BLaER1 treated with 17β-estradiol and CSF1 and Interleukin-3, amounts not matched to agents 10 nM and 100 nM (cell line): Measurements from ENCODE around the gene KRT14.
"Not testable (repeated sequence)": the region's sequence is repeated elsewhere in the genome, so short reads cannot be mapped to it uniquely, and the experiment has no call there.

ENCODE experiments used
- H3K27ac ChIP-seq, 11 experiments: shearing (Covaris generic); formaldehyde crosslinking; 2 replicates each; pipeline ENCODE4 v1.8.1; 2022
- H3K27me3 ChIP-seq, 11 experiments: shearing (Covaris generic); formaldehyde crosslinking; 2 replicates each; pipeline ENCODE4 v1.8.1; 2022
- H3K36me3 ChIP-seq, 11 experiments: shearing (Covaris generic); formaldehyde crosslinking; 2 replicates each; pipeline ENCODE4 v1.8.1; 2022
- H3K4me1 ChIP-seq, 10 experiments: shearing (Covaris generic); formaldehyde crosslinking; 2 replicates each; pipeline ENCODE4 v1.8.1; 2022
- H3K4me2 ChIP-seq, 11 experiments: shearing (Covaris generic); formaldehyde crosslinking; 2 replicates each; pipeline ENCODE4 v1.8.1; 2022
- H3K4me3 ChIP-seq, 10 experiments: shearing (Covaris generic); formaldehyde crosslinking; 2 replicates each; pipeline ENCODE4 v1.8.1; 2022
- H3K9ac ChIP-seq, 11 experiments: shearing (Covaris generic); formaldehyde crosslinking; 2 replicates each; pipeline ENCODE4 v1.8.1; 2022
- H3K9me3 ChIP-seq, 11 experiments: shearing (Covaris generic); formaldehyde crosslinking; replicated peaks in 1 of 11; 2 replicates each; pipeline ENCODE4 v1.8.1; 2022
- H4K20me1 ChIP-seq, 11 experiments: shearing (Covaris generic); formaldehyde crosslinking; 2 replicates each; pipeline ENCODE4 v1.8.1; 2022
- Cebpa-rat ChIP-seq, 11 experiments: shearing (Covaris generic); IDR thresholded peaks; 2 replicates each; pipeline ENCODE4 v1.8.1; 2022

The KRT14 gene

DNA sequence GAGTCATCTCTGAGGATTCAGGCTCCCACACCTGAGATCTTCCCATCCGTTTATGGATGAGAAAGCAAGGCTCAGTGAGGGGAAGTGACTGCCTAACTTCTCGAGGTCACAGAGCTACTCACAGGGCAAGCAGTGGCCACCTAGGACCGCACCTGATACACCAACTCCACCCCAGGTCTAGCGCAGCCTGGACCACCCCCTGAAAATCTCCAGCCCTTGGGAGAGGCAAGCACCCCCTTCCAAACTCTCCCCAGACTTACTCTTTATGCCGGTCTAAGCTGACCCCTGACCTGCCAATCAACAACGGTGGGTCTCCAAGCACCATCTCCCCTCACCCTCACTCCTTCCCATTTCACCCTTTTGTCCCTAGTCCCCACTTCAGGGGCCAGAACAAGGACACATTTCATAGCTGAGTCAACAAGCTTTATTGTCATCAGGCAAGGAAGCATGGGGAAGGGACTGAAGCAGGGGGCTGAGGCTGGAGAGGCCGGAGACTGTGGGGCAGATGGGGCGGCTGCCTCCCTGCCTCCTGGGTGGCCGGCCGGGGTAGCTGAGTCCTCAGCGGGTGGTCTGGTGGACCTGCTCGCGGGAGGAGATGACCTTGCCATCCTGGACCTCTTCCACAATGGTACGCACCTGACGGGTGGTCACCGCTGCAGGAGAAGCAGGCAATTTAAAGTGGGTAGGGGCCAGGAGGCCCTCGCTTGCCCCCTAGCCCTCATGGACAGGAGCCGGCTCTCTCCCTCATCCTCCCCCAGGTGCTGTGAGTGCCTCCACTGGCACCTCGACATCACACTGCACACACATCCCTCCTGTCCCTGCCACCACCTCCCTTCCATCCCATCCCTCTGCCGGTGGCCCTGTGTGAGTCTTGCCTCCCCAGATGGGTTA lies 32.6 kb upstream of the KRT14 start:
- Histone ChIP-seq H3K27ac (no peak overlapping the region), H3K27me3 (no peaks in the 10 kb centered on the region), H3K36me3 (no peaks in the 10 kb centered on the region), H3K4me2 (no peak overlapping the region), H3K9ac (no peak overlapping the region), H3K4me3 (no peak overlapping the region), H3K9me3 (no peaks in the 10 kb centered on the region), H4K20me1 (no peaks in the 10 kb centered on the region; a peak in 1 of 22 replicates), H3K4me1 (peaks cover 1 to 26% (median 11%) of the 10 kb centered on the region in 10 experiments; a peak in 17 of 20 replicates)
- no peak for TF ChIP-seq Cebpa-rat (IDR thresholded peaks at IDR 0.05)

DNA sequence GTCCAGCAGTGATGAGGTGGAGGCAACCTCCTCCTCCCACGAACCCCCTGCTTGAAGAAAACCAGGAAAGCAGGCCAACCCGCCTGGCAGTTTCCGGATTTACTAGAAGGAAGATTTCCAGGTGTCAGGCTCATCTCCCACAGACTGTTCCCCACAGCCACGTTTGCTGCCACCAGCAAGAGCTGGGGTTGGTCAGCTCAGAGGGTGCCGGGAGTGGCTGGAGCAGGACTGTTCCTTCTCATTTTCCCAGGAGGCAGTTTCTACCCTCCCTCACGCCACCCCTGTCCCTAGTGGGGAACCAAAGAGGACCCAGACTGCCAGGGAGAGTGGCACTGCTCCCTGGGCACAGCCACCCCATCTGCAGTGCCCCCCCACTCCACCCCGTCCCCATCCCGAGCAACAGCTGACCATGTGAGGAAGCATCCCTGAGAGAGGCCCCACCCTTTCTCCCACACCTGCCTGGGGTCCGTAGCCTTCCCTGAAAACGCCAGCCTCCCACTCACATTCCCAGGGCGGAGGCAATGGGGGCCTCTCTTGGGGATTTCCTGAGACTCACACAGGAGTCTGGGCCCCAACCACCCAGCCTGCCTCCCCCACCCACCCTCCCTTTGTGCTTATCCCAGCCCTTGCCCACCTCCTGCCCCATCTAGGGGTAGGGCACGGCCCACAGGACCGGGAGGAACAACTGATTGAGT lies 31.8 kb upstream of the KRT14 start:
- Histone ChIP-seq H4K20me1 (no peaks in the 10 kb centered on the region; a peak in 1 of 22 replicates), H3K4me2 (no peak overlapping the region), H3K4me1 (peaks cover 0 to 18% (median 9%) of the 10 kb centered on the region in 10 experiments; a peak in 11 of 20 replicates), H3K27ac (no peak overlapping the region), H3K9ac (no peak overlapping the region), H3K9me3 (no peaks in the 10 kb centered on the region), H3K36me3 (no peaks in the 10 kb centered on the region), H3K4me3 (no peak overlapping the region), H3K27me3 (no peaks in the 10 kb centered on the region)
- no peak for TF ChIP-seq Cebpa-rat (IDR thresholded peaks at IDR 0.05)

DNA sequence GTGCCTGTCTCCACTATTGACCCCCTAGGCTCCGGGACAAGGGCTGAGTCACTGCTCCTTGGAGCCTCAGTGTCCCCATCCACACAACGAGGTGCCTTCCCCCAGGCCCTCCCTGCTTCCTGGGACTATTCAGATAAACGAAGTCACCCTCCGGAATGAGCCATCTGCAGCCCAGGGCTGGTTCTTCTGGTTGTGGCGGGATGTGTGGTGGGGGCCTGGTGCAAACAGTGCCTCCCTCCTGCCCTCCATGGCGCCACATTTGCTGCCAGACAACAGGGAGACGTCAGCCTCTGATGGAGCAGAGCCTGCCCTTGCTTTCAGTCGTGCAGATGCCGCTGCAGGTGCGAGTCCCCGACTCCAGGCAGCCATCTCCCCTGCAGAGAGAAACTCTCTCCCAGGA lies 31.0 kb upstream of the KRT14 start:
- no peaks in the 10 kb centered on the region for H3K9me3 ChIP-seq
- H3K36me3 ChIP-seq = no peaks in the 10 kb centered on the region
- no peaks in the 10 kb centered on the region for H3K27me3 ChIP-seq
- no peak for TF ChIP-seq Cebpa-rat (IDR thresholded peaks at IDR 0.05)
- no peak overlapping the region for H3K4me3 ChIP-seq
- H3K9ac ChIP-seq = no peak overlapping the region
- no peak overlapping the region for H3K27ac ChIP-seq
- H4K20me1 ChIP-seq = no peaks in the 10 kb centered on the region; a peak in 1 of 22 replicates
- H3K4me2 ChIP-seq = no peak overlapping the region
- peaks cover 0 to 18% (median 9%) of the 10 kb centered on the region in 10 experiments; a peak in 11 of 20 replicates for H3K4me1 ChIP-seq

DNA sequence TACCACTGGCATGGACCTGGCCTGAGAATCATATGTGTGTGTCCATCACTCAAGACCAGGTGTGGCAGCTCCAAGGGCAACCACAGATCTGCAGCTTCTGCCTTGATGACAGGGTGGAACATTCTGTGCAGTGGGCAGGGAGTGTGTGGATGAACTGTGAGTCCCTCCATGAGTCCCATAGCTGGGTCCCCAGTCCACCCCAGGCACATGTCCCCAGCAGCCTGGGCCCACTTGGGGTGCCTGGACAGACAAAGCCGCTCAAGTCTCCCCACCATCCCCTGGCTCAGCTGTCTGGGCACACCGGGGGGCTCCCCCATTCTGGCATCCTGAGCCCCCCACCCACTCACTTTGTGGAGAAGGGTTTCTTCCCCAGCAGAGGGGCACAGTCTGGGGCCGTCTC lies 30.4 kb upstream of the KRT14 start:
- peak overlapping the region in 6 of 11 experiments; percentile 18 to 51 (median 46); a peak in 5 of 22 replicates for H3K4me2 ChIP-seq
- H4K20me1 ChIP-seq = no peaks in the 10 kb centered on the region; a peak in 1 of 22 replicates
- H3K4me3 ChIP-seq = no peak overlapping the region
- no peaks in the 10 kb centered on the region for H3K36me3 ChIP-seq
- H3K27me3 ChIP-seq = no peaks in the 10 kb centered on the region
- no peak for TF ChIP-seq Cebpa-rat (IDR thresholded peaks at IDR 0.05)
- no peak overlapping the region for H3K27ac ChIP-seq
- no peak overlapping the region for H3K9ac ChIP-seq
- H3K9me3 ChIP-seq = no peaks in the 10 kb centered on the region
- peaks cover 0 to 18% (median 9%) of the 10 kb centered on the region in 10 experiments; a peak in 11 of 20 replicates for H3K4me1 ChIP-seq

DNA sequence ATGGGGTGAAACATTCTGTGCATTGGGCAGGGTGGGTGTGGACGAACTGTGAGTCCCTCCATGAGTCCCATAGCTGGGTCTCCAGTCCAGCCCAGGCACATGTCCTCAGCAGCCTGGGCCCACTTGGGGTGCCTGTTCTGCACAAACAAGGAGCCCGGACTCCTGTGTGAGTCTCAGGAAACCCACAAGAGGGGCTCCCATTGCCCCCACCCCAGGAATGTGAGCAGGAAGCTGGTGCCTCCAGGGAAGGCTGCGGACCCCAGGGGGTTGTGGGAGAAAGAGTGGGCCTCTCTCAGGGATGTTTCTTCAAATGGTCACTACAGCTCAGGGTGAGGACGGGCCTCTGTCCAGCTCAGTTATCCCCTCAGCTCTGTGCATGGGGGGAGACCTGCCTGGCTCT lies 29.8 kb upstream of the KRT14 start:
- not testable (repeated sequence) for H3K9ac ChIP-seq, H3K9me3 ChIP-seq, H3K27ac ChIP-seq, H3K27me3 ChIP-seq, H3K4me3 ChIP-seq, H4K20me1 ChIP-seq, H3K36me3 ChIP-seq
- peaks cover 0 to 18% (median 9%) of the 10 kb centered on the region in 10 experiments; a peak in 11 of 20 replicates for H3K4me1 ChIP-seq
- peak overlapping the region in 8 of 11 experiments; percentile 18 to 51 (median 46); a peak in 12 of 22 replicates for H3K4me2 ChIP-seq

DNA sequence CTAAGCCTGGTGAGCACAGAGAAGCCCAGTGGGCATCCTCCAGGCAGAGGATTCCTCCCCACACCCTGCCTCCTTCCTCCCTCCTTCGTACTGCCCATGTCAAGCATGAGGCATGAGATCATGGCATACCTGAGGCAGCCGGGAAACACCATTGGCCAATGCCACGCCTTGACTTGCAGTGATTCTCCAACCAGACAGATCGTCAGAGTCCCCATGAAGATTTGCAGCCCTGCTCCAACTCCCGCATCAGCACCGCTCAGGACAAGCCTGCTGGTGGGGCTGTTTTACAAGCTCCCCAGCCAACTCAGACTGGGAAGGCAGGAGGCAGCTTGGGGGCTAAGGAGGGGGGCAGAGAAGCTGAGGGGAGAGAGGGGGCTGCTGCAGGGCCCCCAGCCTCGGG lies 28.8 kb upstream of the KRT14 start:
- no peak overlapping the region for H3K4me2 ChIP-seq
- no peaks in the 10 kb centered on the region for H3K9me3 ChIP-seq
- TF ChIP-seq Cebpa-rat (IDR thresholded peaks at IDR 0.05) = no peak
- no peaks in the 10 kb centered on the region for H3K27me3 ChIP-seq
- no peaks in the 10 kb centered on the region for H3K36me3 ChIP-seq
- H4K20me1 ChIP-seq = no peaks in the 10 kb centered on the region; a peak in 1 of 22 replicates
- H3K9ac ChIP-seq = no peak overlapping the region
- H3K27ac ChIP-seq = no peak overlapping the region
- peaks cover 0 to 18% (median 9%) of the 10 kb centered on the region in 10 experiments; a peak in 11 of 20 replicates for H3K4me1 ChIP-seq
- no peak overlapping the region for H3K4me3 ChIP-seq

DNA sequence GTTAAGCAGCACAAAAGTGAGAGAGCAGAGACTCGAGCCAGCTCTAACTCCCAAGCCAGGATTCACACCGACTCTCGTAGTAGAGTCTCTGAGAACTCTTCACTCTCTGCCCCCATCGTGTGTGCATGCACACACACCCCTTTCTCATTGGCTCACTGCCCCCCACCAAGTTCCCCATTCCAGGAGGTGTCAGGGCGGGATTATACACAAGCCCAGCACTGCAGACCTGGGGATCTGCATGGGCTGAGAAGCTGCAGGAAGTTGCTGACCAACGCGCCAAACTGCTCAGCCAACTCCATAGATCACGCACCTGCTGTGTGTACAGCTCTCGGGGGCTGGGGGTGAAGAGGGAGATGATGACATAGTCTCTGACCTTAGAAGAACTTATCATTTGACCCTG lies 28.1 kb upstream of the KRT14 start:
- H3K9ac ChIP-seq, H4K20me1 ChIP-seq, H3K4me3 ChIP-seq, H3K4me2 ChIP-seq, H3K27ac ChIP-seq, H3K9me3 ChIP-seq, H3K27me3 ChIP-seq, H3K36me3 ChIP-seq: not testable (repeated sequence)
- H3K4me1 ChIP-seq = peaks cover 0 to 19% (median 10%) of the 10 kb centered on the region in 10 experiments; a peak in 12 of 20 replicates

DNA sequence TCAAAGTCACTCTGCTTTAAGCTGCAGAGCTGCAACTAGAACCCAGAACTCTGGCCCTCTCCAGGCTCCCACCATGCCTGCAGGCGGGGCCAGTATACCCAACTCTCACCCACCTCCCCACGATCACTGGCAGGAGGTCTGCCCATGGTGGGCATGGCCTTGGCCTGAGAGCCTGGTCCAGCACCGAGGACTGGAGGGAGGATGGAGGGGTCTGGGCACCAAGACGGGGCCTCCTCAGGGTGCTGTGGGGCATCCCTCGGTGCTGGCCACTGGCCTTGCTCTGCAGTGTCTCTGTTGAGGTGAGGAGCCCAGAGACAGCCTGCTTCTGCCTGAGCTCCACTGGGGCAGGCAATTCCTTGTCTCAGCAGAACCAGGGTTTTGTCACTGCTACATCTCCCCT lies 27.4 kb upstream of the KRT14 start:
- H3K36me3 ChIP-seq = no peaks in the 10 kb centered on the region
- H3K4me2 ChIP-seq = no peak overlapping the region
- no peak overlapping the region for H3K27ac ChIP-seq
- no peak overlapping the region for H3K4me3 ChIP-seq
- H3K4me1 ChIP-seq = peaks cover 0 to 26% (median 17%) of the 10 kb centered on the region in 10 experiments; a peak in 14 of 20 replicates
- no peaks in the 10 kb centered on the region for H4K20me1 ChIP-seq
- no peak overlapping the region for H3K9ac ChIP-seq
- no peaks in the 10 kb centered on the region for H3K27me3 ChIP-seq
- no peak for TF ChIP-seq Cebpa-rat (IDR thresholded peaks at IDR 0.05)
- no peaks in the 10 kb centered on the region for H3K9me3 ChIP-seq

DNA sequence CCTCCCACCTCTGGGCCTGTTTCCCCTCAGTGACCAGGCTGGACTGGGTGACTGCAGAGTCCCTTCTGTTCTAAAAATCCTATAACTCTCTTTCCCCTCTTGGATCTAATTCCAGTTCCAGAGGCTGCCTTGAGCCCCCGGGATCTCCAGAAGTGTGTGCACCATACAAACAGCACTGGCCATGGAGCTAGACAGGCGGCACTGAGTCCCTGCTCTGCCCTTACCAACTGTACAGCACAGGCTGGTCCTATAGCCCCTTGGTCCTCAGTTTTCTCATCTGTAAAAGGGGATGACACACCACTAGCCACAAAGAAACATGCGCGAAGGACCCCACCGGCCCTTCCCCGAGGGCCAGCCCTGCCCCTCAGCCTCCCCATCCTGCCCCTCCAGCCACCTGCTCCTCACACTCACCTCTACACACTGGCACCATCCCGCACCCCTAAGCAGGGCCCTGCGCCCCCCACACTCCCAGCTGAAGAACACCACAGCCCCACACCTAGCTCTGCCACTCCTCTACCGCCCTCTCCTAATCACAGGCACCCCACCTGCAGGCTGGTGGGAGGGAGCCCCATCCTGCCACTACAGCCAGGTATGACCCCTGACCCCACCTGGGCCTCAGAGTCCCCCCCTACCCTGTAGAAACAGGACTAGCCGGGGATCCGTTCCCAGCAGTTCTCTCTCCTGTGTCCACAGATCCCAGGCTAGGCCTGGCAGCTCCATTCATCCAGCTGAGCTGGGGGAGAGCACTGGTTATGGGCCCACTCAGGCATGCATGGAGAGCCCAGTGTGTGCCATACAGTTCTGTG lies 26.8 kb upstream of the KRT14 start:
- TF ChIP-seq Cebpa-rat (IDR thresholded peaks at IDR 0.05) = no peak
- Histone ChIP-seq H3K27me3 (no peaks in the 10 kb centered on the region), H3K27ac (no peak overlapping the region), H3K4me3 (no peak overlapping the region), H3K4me1 (peaks cover 0 to 32% (median 23%) of the 10 kb centered on the region in 10 experiments; a peak in 14 of 20 replicates), H3K9ac (no peak overlapping the region), H3K36me3 (no peaks in the 10 kb centered on the region), H3K4me2 (no peak overlapping the region), H4K20me1 (no peaks in the 10 kb centered on the region), H3K9me3 (no peaks in the 10 kb centered on the region)

DNA sequence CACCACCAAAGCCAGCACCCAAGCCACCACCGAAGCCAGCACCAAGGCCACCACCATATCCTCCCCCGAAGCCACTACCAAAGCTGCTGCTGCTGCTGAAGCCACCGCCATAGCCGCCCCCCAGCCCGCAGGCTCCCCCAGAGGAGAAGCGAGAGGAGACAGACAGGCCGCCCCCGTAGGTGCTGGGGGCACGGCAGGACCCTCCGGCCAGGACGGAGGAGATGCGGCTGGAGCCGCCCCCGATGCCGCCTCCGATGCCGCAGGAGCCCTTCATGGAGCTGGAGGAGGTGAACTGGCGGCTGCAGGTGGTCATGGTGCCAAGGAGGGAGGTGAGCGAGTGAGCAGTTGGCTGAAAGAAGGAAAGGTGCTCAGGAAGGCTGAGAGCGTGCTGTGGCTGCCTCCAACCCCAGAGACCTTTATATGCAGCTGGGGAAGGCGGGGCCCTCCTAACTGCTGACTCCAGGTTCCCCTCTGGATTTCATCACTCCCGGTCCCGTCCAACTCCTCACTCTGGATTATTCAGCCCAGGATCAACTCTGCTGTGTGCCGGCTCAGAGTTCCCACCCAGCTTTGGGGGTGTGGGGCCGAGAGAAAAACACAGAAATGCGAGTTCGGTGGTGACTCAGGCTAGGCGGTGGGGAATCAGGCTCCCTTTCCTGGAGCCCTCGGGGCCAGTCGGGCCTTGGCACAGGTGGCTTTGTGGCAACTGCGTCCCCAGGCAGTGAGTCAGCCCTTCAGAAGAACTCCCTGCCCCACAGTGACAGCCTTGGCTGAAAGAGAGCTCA lies 25.9 kb upstream of the KRT14 start, which contains the start of gene KRT16:
KRT16 (minus strand) TSS at position 392 of the 785 bp plus-strand sequence; CDS start at position 313, 79 bp downstream.
- 0 out of 22 replicates have a peak within 1 kb of the TSS, but pooled peaks of 1 of the 11 experiments have one; percentile 5 for H3K4me2 ChIP-seq
- H3K9me3 ChIP-seq, H3K4me3 ChIP-seq, H3K9ac ChIP-seq, H3K27ac ChIP-seq, H3K36me3 ChIP-seq, H3K27me3 ChIP-seq, H4K20me1 ChIP-seq: not testable (repeated sequence)
- H3K4me1 ChIP-seq = peaks cover 0 to 34% (median 25%) of the 10 kb centered on the region in 10 experiments; a peak in 14 of 20 replicates
